HEK293 (cell line): ENCODE data around the gene MT1A.
A peak's percentile ranks its signal among the peaks of the same experiment; 100 is the strongest.

Experiments
- CTCF ChIA-PET: fragments of 350-600 bp; formaldehyde crosslinking; extraction: SDS; loops from one replicate; lab custom pipeline; 2021; ENCODE audit warnings: antibody characterized with exemption; lab: Yijun Ruan, JAX
- POLR2A ChIA-PET: fragments of 300-600 bp; formaldehyde crosslinking; extraction: SDS; loops from one replicate; lab custom pipeline; 2020; ENCODE audit warnings: antibody characterized with exemption, inconsistent platforms; lab: Yijun Ruan, JAX
- H3K27ac ChIP-seq: fragments of 200-500 bp; sonication (Bioruptor generic); 2 replicates; pipeline ENCODE4 v1.5.1; 2014; ENCODE audit warnings: low read depth, low read length, control low read depth, inconsistent platforms; ENCODE audit errors: extremely low read depth
- H3K36me3 ChIP-seq, 2 experiments: fragments of 200-500 bp in 1 of 2; sonication (Bioruptor generic) in 1 of 2; 1 replicate in 1 of 2; 2 replicates in 1 of 2; pipeline ENCODE4 v1.5.1; 2014 to 2017; ENCODE audit warnings: inconsistent platforms in 2 of 2, low read length in 2 of 2; ENCODE audit not compliant: control insufficient read depth in 2 of 2, insufficient read depth in 1 of 2
- H3K4me1 ChIP-seq: fragments of 200-500 bp; sonication (Bioruptor generic); 2 replicates; pipeline ENCODE4 v1.5.1; 2014; ENCODE audit warnings: mild to moderate bottlenecking, low read length, inconsistent platforms; ENCODE audit not compliant: control insufficient read depth, insufficient read depth
- H3K4me3 ChIP-seq: 2 replicates; pipeline ENCODE4 v1.5.1; 2011; ENCODE audit warnings: low read depth, mild to moderate bottlenecking, control low read depth, low read length, moderate library complexity
- H3K9me3 ChIP-seq: fragments of 200-500 bp; sonication (Bioruptor generic); 2 replicates; pipeline ENCODE4 v1.5.1; 2014; ENCODE audit warnings: low read depth, low read length, inconsistent platforms; ENCODE audit not compliant: control insufficient read depth, insufficient read depth
- ELK4 ChIP-seq: IDR thresholded peaks from 2 replicates; pipeline ENCODE4 v1.6.1; 2011; ENCODE audit warnings: mild to moderate bottlenecking, low read depth, low read length, borderline replicate concordance
- GFI1B ChIP-seq: fragments of 450-650 bp; formaldehyde crosslinking; IDR thresholded peaks from 2 replicates; pipeline ENCODE4 v1.5.1; 2016; ENCODE audit warnings: missing biosample characterization, missing genetic modification characterization
- GLI4 ChIP-seq: fragments of 450-650 bp; formaldehyde crosslinking; IDR thresholded peaks from 2 replicates; pipeline ENCODE4 v1.5.1; 2016; ENCODE audit warnings: missing biosample characterization, missing genetic modification characterization
- HOXD13 ChIP-seq: sonication (generic); formaldehyde crosslinking; IDR thresholded peaks from 2 replicates; pipeline ENCODE4 v1.8.0; 2022; ENCODE audit warnings: missing genetic modification reagents, borderline replicate concordance
- IKZF3 ChIP-seq: fragments of 450-650 bp; IDR thresholded peaks from 2 replicates; pipeline ENCODE4 v1.5.0; 2018; ENCODE audit warnings: missing biosample characterization, mild to moderate bottlenecking, missing genetic modification characterization, moderate library complexity
- OVOL3 ChIP-seq: fragments of 450-650 bp; formaldehyde crosslinking; IDR thresholded peaks from 2 replicates; pipeline ENCODE4 v1.5.1; 2016; ENCODE audit warnings: missing biosample characterization, missing genetic modification characterization
- SCRT2 ChIP-seq: fragments of 450-650 bp; formaldehyde crosslinking; IDR thresholded peaks from 2 replicates; pipeline ENCODE4 v1.5.1; 2016; ENCODE audit warnings: missing biosample characterization, missing genetic modification characterization
- SETDB1 ChIP-seq: IDR thresholded peaks from one replicate; pipeline ENCODE4 v1.6.1; 2017; ENCODE audit warnings: mild to moderate bottlenecking, low read length, moderate library complexity, mixed read lengths; ENCODE audit not compliant: insufficient read length
- SP7 ChIP-seq: fragments of 450-650 bp; formaldehyde crosslinking; IDR thresholded peaks from 2 replicates; pipeline ENCODE4 v1.5.1; 2016; ENCODE audit warnings: missing biosample characterization, missing genetic modification characterization
- WT1 ChIP-seq: fragments of 450-650 bp; formaldehyde crosslinking; IDR thresholded peaks from 2 replicates; pipeline ENCODE4 v1.5.1; 2016; ENCODE audit warnings: missing biosample characterization, missing genetic modification characterization
- ZBTB48 ChIP-seq: fragments of 450-650 bp; formaldehyde crosslinking; IDR thresholded peaks from 2 replicates; pipeline ENCODE4 v1.5.1; 2016; ENCODE audit warnings: missing biosample characterization, missing genetic modification characterization
- ZFHX2 ChIP-seq: fragments of 450-650 bp; formaldehyde crosslinking; conservative IDR thresholded peaks from 2 replicates; pipeline ENCODE4 v1.5.1; 2016; ENCODE audit warnings: missing biosample characterization, missing genetic modification characterization
- ZFP69B ChIP-seq: fragments of 450-650 bp; formaldehyde crosslinking; IDR thresholded peaks from 2 replicates; pipeline ENCODE4 v1.5.1; 2016; ENCODE audit warnings: missing biosample characterization, missing genetic modification characterization
- ZNF121 ChIP-seq: fragments of 450-650 bp; formaldehyde crosslinking; IDR thresholded peaks from 2 replicates; pipeline ENCODE4 v1.5.1; 2016; ENCODE audit warnings: missing biosample characterization, missing genetic modification characterization
- ZNF169 ChIP-seq: fragments of 450-650 bp; formaldehyde crosslinking; IDR thresholded peaks from 2 replicates; pipeline ENCODE4 v1.5.1; 2016; ENCODE audit warnings: missing biosample characterization, missing genetic modification characterization
- ZNF221 ChIP-seq: fragments of 450-650 bp; formaldehyde crosslinking; IDR thresholded peaks from 2 replicates; pipeline ENCODE4 v1.5.1; 2017; ENCODE audit warnings: missing biosample characterization, missing genetic modification characterization, borderline replicate concordance
- ZNF274 ChIP-seq, 2 experiments: fragments of 200-500 bp in 1 of 2; fragments of 450-650 bp in 1 of 2; sonication (Bioruptor generic) in 1 of 2; formaldehyde crosslinking in 1 of 2; IDR thresholded peaks; 2 replicates each; pipeline versions ENCODE4 v1.5.1 to v1.6.1; 2014 to 2016; ENCODE audit warnings: borderline replicate concordance in 1 of 2, inconsistent platforms in 1 of 2, low read length in 1 of 2, missing biosample characterization in 1 of 2, missing genetic modification characterization in 1 of 2
- ZNF311 ChIP-seq: fragments of 450-650 bp; formaldehyde crosslinking; IDR thresholded peaks from 2 replicates; pipeline ENCODE4 v1.5.1; 2017; ENCODE audit warnings: missing biosample characterization, missing genetic modification characterization, borderline replicate concordance
- ZNF324 ChIP-seq: fragments of 450-650 bp; formaldehyde crosslinking; IDR thresholded peaks from 2 replicates; pipeline ENCODE4 v1.5.1; 2016; ENCODE audit warnings: missing biosample characterization, missing genetic modification characterization
- ZNF341 ChIP-seq: fragments of 450-650 bp; formaldehyde crosslinking; IDR thresholded peaks from 2 replicates; pipeline ENCODE4; 2016; ENCODE audit warnings: low read depth, missing biosample characterization, missing genetic modification characterization
- ZNF529 ChIP-seq: fragments of 450-650 bp; formaldehyde crosslinking; IDR thresholded peaks from 2 replicates; pipeline ENCODE4 v1.5.1; 2017; ENCODE audit warnings: missing genetic modification characterization, missing biosample characterization; ENCODE audit not compliant: insufficient replicate concordance
- ZNF596 ChIP-seq: fragments of 450-650 bp; IDR thresholded peaks from 2 replicates; pipeline ENCODE4 v1.5.0; 2018; ENCODE audit warnings: missing biosample characterization, mild to moderate bottlenecking, missing genetic modification characterization, moderate library complexity
- ZNF629 ChIP-seq: fragments of 450-650 bp; formaldehyde crosslinking; IDR thresholded peaks from 2 replicates; pipeline ENCODE4 v1.5.1; 2017; ENCODE audit warnings: missing biosample characterization, missing genetic modification characterization

Gene MT1A

GRCh38 chr16:56667581-56668571 is 29.4 kb downstream of the MT1A start, which contains the start of gene MT1G:
MT1G (minus strand) TSS chr16:56668065; CDS start chr16:56667993, 72 bp downstream.
- H3K27ac ChIP-seq: no peak within 1 kb of the TSS
- TF ChIP-seq SETDB1 (no peak), ZBTB48 (tag by site-specific recombination) (no peak), ZNF274 (IDR thresholded peaks at IDR 0.05; ENCODE audit: low read length) (no peak), ZNF274 (tag by site-specific recombination; IDR thresholded peaks at IDR 0.05; ENCODE audit: borderline replicate concordance) (no peak), OVOL3 (tag by site-specific recombination) (no peak), IKZF3 (tag by site-specific recombination) (no peak), GLI4 (no peak), ZNF324 (no peak), ZNF121 (no peak), ZNF341 (tag by site-specific recombination) (no peak), GFI1B (no peak)
- POLR2A ChIA-PET: no interaction called here
- no peaks in the 10 kb centered on the region for H3K9me3 ChIP-seq
- no peaks in the 10 kb centered on the region for H3K36me3 ChIP-seq
- H3K4me3 ChIP-seq: no peak within 1 kb of the TSS
- H3K4me1 ChIP-seq: no peaks in the 10 kb centered on the region
- CTCF ChIA-PET: interaction anchor here (1.0 kb wide), 1 partner anchor 91 kb away, joined by 3 read pairs; no protein-coding TSS in a partner anchor

- POLR2A ChIA-PET: no interaction called here
These were observed 30.8 kb downstream of the MT1A start, which contains the start of gene MT1H for GRCh38 chr16:56669005-56669839. MT1H (plus strand) TSS chr16:56669814; CDS start chr16:56669885, 71 bp downstream.

GRCh38 chr16:56669840-56670619 is 31.6 kb downstream of the MT1A start:
- no peaks in the 10 kb centered on the region for H3K4me1 ChIP-seq
- TF ChIP-seq ZNF311 (no peak), SCRT2 (tag by site-specific recombination) (0 out of 2 replicates have a peak, but pooled peaks have one; percentile 0), ZNF629 (no peak)
- no peak overlapping the region for H3K4me3 ChIP-seq
- ChIA-PET CTCF (no interaction called here), POLR2A (no interaction called here)
- H3K36me3 ChIP-seq: no peaks in the 10 kb centered on the region
- H3K27ac ChIP-seq: no peak overlapping the region
- H3K9me3 ChIP-seq: no peaks in the 10 kb centered on the region

More at GRCh38 chr16:56669005-56669839, 30.8 kb downstream of the MT1A start, which contains the start of gene MT1H:
- no peaks in the 10 kb centered on the region for H3K4me1 ChIP-seq
- no peaks in the 10 kb centered on the region for H3K9me3 ChIP-seq
- no peaks in the 10 kb centered on the region for H3K36me3 ChIP-seq
- no peak within 1 kb of the TSS for H3K4me3 ChIP-seq
- no peak for TF ChIP-seq ZNF169 (tag by site-specific recombination)
- peak; percentile 49; the same call in 1 of the 2 replicates for TF ChIP-seq SCRT2 (tag by site-specific recombination)
- no peak within 1 kb of the TSS for H3K27ac ChIP-seq
- CTCF ChIA-PET: interaction anchor here (1.0 kb wide), 1 partner anchor 92 kb away, joined by 3 read pairs; no protein-coding TSS in a partner anchor

GRCh38 chr16:56670620-56670934 is 32.1 kb downstream of the MT1A start:
- no peak overlapping the region for H3K27ac ChIP-seq
- ChIA-PET POLR2A (no interaction called here), CTCF (no interaction called here)
- H3K9me3 ChIP-seq: no peaks in the 10 kb centered on the region
- no peaks in the 10 kb centered on the region for H3K4me1 ChIP-seq
- H3K36me3 ChIP-seq: no peaks in the 10 kb centered on the region
- no peak overlapping the region for H3K4me3 ChIP-seq
- TF ChIP-seq ELK4 (no peak), ZNF221 (tag by site-specific recombination) (no peak), WT1 (tag by site-specific recombination) (no peak), ZFP69B (tag by site-specific recombination) (no peak), HOXD13 (CRISPR knock-in tag) (no peak), ZNF529 (tag by site-specific recombination) (no peak), SP7 (tag by site-specific recombination) (no peak), ZNF596 (no peak), ZFHX2 (no peak)
